GM18505 (cell line): ENCODE measurements around the gene AKR1B1.
"Not testable (repeated sequence)": the region's sequence is repeated elsewhere in the genome, so short reads cannot be mapped to it uniquely, and the experiment has no call there.

Source experiments
- ATAC-seq: cut with Tn5 transposase; IDR thresholded peaks from one replicate; pipeline ENCODE4 v1.9.1; 2021; ENCODE audit not compliant: unreplicated experiment
- POLR2A ChIP-seq: IDR thresholded peaks from 4 replicates; pipeline ENCODE4 v1.6.1; 2011; ENCODE audit warnings: borderline replicate concordance; ENCODE audit not compliant: insufficient read depth, insufficient read length; ENCODE audit errors: extremely low read depth

The AKR1B1 gene

GRCh38 chr7:134458806-134459698 is at the start of gene AKR1B1:
Gene AKR1B1 (minus strand): TSS chr7:134459100. CDS start chr7:134459062, 38 bp downstream.
- TF ChIP-seq POLR2A, result peak; percentile 57
- ATAC-seq, result peak; percentile 96

- no peak for TF ChIP-seq POLR2A
- no peak for ATAC-seq
Observed at GRCh38 chr7:134505856-134506255, 47.0 kb upstream of the AKR1B1 start.

- TF ChIP-seq POLR2A, result no peak
Observed at GRCh38 chr7:134504660-134505164, 45.8 kb upstream of the AKR1B1 start.

GRCh38 chr7:134502463-134503371 is 43.8 kb upstream of the AKR1B1 start:
- no peak for TF ChIP-seq POLR2A
- no peak for ATAC-seq

More at GRCh38 chr7:134504660-134505164, 45.8 kb upstream of the AKR1B1 start:
- ATAC-seq, result no peak

GRCh38 chr7:134500982-134501381 is 42.1 kb upstream of the AKR1B1 start:
- no peak for TF ChIP-seq POLR2A
- no peak for ATAC-seq

GRCh38 chr7:134500406-134500805 is 41.5 kb upstream of the AKR1B1 start:
- TF ChIP-seq POLR2A, result no peak
- ATAC-seq, result no peak

GRCh38 chr7:134495546-134495945 is 36.6 kb upstream of the AKR1B1 start:
- no peak for TF ChIP-seq POLR2A
- ATAC-seq, result no peak

GRCh38 chr7:134493091-134493490 is 34.2 kb upstream of the AKR1B1 start:
- no peak for TF ChIP-seq POLR2A
- no peak for ATAC-seq

GRCh38 chr7:134487721-134488120 is 28.8 kb upstream of the AKR1B1 start:
- ATAC-seq, result not testable (repeated sequence)

GRCh38 chr7:134485203-134485602 is 26.3 kb upstream of the AKR1B1 start:
- ATAC-seq, result no peak
- no peak for TF ChIP-seq POLR2A

- no peak for TF ChIP-seq POLR2A
- no peak for ATAC-seq
Observed at GRCh38 chr7:134483296-134483695, 24.4 kb upstream of the AKR1B1 start.

GRCh38 chr7:134482858-134483257 is 24.0 kb upstream of the AKR1B1 start:
- TF ChIP-seq POLR2A, result no peak
- ATAC-seq, result no peak

- no peak for ATAC-seq
- TF ChIP-seq POLR2A, result no peak
Observed at GRCh38 chr7:134481167-134481566, 22.3 kb upstream of the AKR1B1 start.

- no peak for TF ChIP-seq POLR2A
- no peak for ATAC-seq
Observed at GRCh38 chr7:134480730-134481129, 21.8 kb upstream of the AKR1B1 start.

GRCh38 chr7:134480202-134480601 is 21.3 kb upstream of the AKR1B1 start:
- TF ChIP-seq POLR2A, result no peak
- no peak for ATAC-seq
